H1 (cell line): ENCODE results near the gene WNK2. TPM values are rescaled to one million over a fixed set of nuclear protein-coding genes. Genes with fewer than 3 reads are reported as not detected.
A peak's percentile ranks its signal among the peaks of the same experiment; 100 is the strongest.

Experiments used
- CTCF ChIA-PET: fragments of 300-600 bp; sonication (Branson Sonifier 250); formaldehyde crosslinking; loops from one replicate; lab custom pipeline; 2021; ENCODE audit not compliant: partially characterized antibody; lab: Charles Lee
- POLR2A ChIA-PET: fragments of 300-600 bp; sonication (Branson Sonifier 250); formaldehyde crosslinking; loops from one replicate; lab custom pipeline; 2021; ENCODE audit warnings: inconsistent platforms; ENCODE audit not compliant: partially characterized antibody; lab: Charles Lee
- DNase-seq, 2 experiments: peaks; one replicate each; pipeline versions ENCODE4 v3.0.0 to v3.0.0-alpha.2; 2010 to 2022; ENCODE audit warnings: low spot score in 2 of 2, low read depth in 1 of 2, mixed read lengths in 1 of 2
- FAIRE-seq: peaks from 2 replicates; lab custom pipeline; 2011; peaks lifted over from hg19 to GRCh38; lab: Jason Lieb, UNC
- H2AFZ ChIP-seq: 2 replicates; pipeline ENCODE4 v1.8.1; 2012; ENCODE audit warnings: low read length, inconsistent platforms
- H2AK5ac ChIP-seq: 2 replicates; pipeline ENCODE4 v1.6.1; 2013; ENCODE audit warnings: low read depth, low read length
- H2BK120ac ChIP-seq: replicated peaks from 2 replicates; pipeline ENCODE3; 2013; ENCODE audit warnings: low read depth, low read length, inconsistent platforms
- H2BK12ac ChIP-seq: 2 replicates; pipeline ENCODE4 v1.6.1; 2013; ENCODE audit warnings: low read depth, low read length
- H2BK15ac ChIP-seq: 2 replicates; pipeline ENCODE4 v1.6.1; 2013; ENCODE audit warnings: low read length
- H2BK20ac ChIP-seq: 2 replicates; pipeline ENCODE4 v1.6.1; 2013; ENCODE audit warnings: low read length
- H2BK5ac ChIP-seq: 2 replicates; pipeline ENCODE4 v1.6.1; 2013; ENCODE audit warnings: low read depth, low read length
- H3K14ac ChIP-seq: 2 replicates; pipeline ENCODE4 v1.6.1; 2013; ENCODE audit warnings: inconsistent platforms; ENCODE audit not compliant: insufficient read length
- H3K18ac ChIP-seq: 2 replicates; pipeline ENCODE4 v1.6.1; 2013; ENCODE audit warnings: low read length; ENCODE audit errors: extremely low read depth
- H3K23ac ChIP-seq: 2 replicates; pipeline ENCODE4 v1.6.1; 2013; ENCODE audit warnings: inconsistent platforms; ENCODE audit not compliant: insufficient read length
- H3K23me2 ChIP-seq: 2 replicates; pipeline ENCODE4 v1.6.1; 2013; ENCODE audit warnings: low read depth, low read length
- H3K27ac ChIP-seq: 2 replicates; pipeline ENCODE4 v1.6.1; 2011; ENCODE audit warnings: low read depth, low read length, inconsistent platforms
- H3K27me3 ChIP-seq, 4 experiments: replicated peaks in 1 of 4; 1 replicate in 1 of 4; 2 replicates in 3 of 4; pipeline versions ENCODE4 v1.6.1 to v1.8.1; 2011 to 2013; ENCODE audit warnings: low read length in 3 of 4, mild to moderate bottlenecking in 3 of 4, inconsistent platforms in 2 of 4, mixed read lengths in 2 of 4, moderate library complexity in 1 of 4; ENCODE audit not compliant: control insufficient read depth in 3 of 4, insufficient read depth in 3 of 4; ENCODE audit errors: extremely low read depth in 1 of 4
- H3K36me3 ChIP-seq, 4 experiments: 2 replicates each; pipeline versions ENCODE4 v1.6.1 to v1.8.1; 2011 to 2013; ENCODE audit warnings: mild to moderate bottlenecking in 4 of 4, low read length in 3 of 4, moderate library complexity in 2 of 4, control low read depth in 1 of 4, inconsistent platforms in 1 of 4; ENCODE audit not compliant: insufficient read depth in 4 of 4, control insufficient read depth in 2 of 4
- H3K4ac ChIP-seq: replicated peaks from 2 replicates; pipeline ENCODE3; 2013; ENCODE audit warnings: low read length, low read depth, mixed read lengths, inconsistent platforms; ENCODE audit not compliant: insufficient read length
- H3K4me1 ChIP-seq, 4 experiments: replicated peaks in 1 of 4; 1 replicate in 1 of 4; 2 replicates in 3 of 4; pipeline versions ENCODE4 v1.6.1 to v1.8.1; 2011 to 2013; ENCODE audit warnings: low read length in 3 of 4, inconsistent platforms in 2 of 4, mixed read lengths in 1 of 4; ENCODE audit not compliant: insufficient read depth in 4 of 4, control insufficient read depth in 3 of 4
- H3K4me2 ChIP-seq, 2 experiments: 2 replicates each; pipeline versions ENCODE4 v1.6.1 to v1.8.1; 2011 to 2013; ENCODE audit warnings: low read depth in 2 of 2, low read length in 2 of 2, control low read depth in 1 of 2, inconsistent platforms in 1 of 2, mild to moderate bottlenecking in 1 of 2; ENCODE audit not compliant: insufficient read depth in 1 of 2
- H3K4me3 ChIP-seq, 4 experiments: fragments of 200-600, 300-600 bp in 1 of 4; sonication (generic), shearing (Covaris generic), sonication (Bioruptor Twin) in 1 of 4; 2 replicates each; pipeline versions ENCODE4 v1.5.1 to v1.8.1; 2011 to 2016; ENCODE audit warnings: low read length in 4 of 4, low read depth in 3 of 4, control low read depth in 2 of 4, inconsistent platforms in 2 of 4, mild to moderate bottlenecking in 2 of 4, mixed read lengths in 1 of 4, moderate library complexity in 1 of 4; ENCODE audit not compliant: insufficient read depth in 2 of 4; ENCODE audit errors: extremely low read depth in 1 of 4
- H3K56ac ChIP-seq: replicated peaks from 2 replicates; pipeline ENCODE3; 2013; ENCODE audit warnings: low read depth, mild to moderate bottlenecking, mixed read lengths, low read length, inconsistent platforms; ENCODE audit not compliant: insufficient read length
- H3K79me1 ChIP-seq: 2 replicates; pipeline ENCODE4 v1.6.1; 2013; ENCODE audit warnings: low read depth, low read length, control low read depth
- H3K79me2 ChIP-seq, 2 experiments: 2 replicates each; pipeline versions ENCODE4 v1.6.1 to v1.8.1; 2012 to 2013; ENCODE audit warnings: low read length in 2 of 2, mild to moderate bottlenecking in 2 of 2, inconsistent platforms in 1 of 2; ENCODE audit not compliant: insufficient read depth in 2 of 2, control insufficient read depth in 1 of 2
- H3K9ac ChIP-seq, 4 experiments: replicated peaks in 1 of 4; 1 replicate in 1 of 4; 2 replicates in 3 of 4; pipeline versions ENCODE4 v1.6.1 to v1.8.1; 2011 to 2013; ENCODE audit warnings: low read depth in 3 of 4, low read length in 3 of 4, control low read depth in 2 of 4, mild to moderate bottlenecking in 2 of 4, moderate library complexity in 2 of 4, inconsistent platforms in 1 of 4; ENCODE audit errors: extremely low read depth in 1 of 4
- H3K9me3 ChIP-seq, 2 experiments: 2 replicates each; pipeline versions ENCODE4 v1.6.1 to v1.8.1; 2012 to 2013; ENCODE audit warnings: mild to moderate bottlenecking in 2 of 2, moderate library complexity in 2 of 2, control low read depth in 1 of 2, inconsistent platforms in 1 of 2, low read depth in 1 of 2, low read length in 1 of 2, mixed read lengths in 1 of 2; ENCODE audit not compliant: insufficient read depth in 2 of 2
- H4K20me1 ChIP-seq, 2 experiments: replicated peaks in 1 of 2; 2 replicates each; pipeline versions ENCODE3 to v1.8.1; 2011 to 2013; ENCODE audit warnings: inconsistent platforms in 2 of 2, low read length in 2 of 2, mild to moderate bottlenecking in 1 of 2; ENCODE audit not compliant: insufficient read depth in 2 of 2, control insufficient read depth in 1 of 2
- H4K5ac ChIP-seq: 2 replicates; pipeline ENCODE4 v1.6.1; 2013; ENCODE audit warnings: low read length, low read depth, mixed read lengths, inconsistent platforms; ENCODE audit not compliant: insufficient read length
- H4K8ac ChIP-seq: 2 replicates; pipeline ENCODE4 v1.8.0; 2013; ENCODE audit warnings: mild to moderate bottlenecking, moderate library complexity, low read length, inconsistent platforms; ENCODE audit not compliant: insufficient read depth; ENCODE audit errors: extremely low read depth
- H4K91ac ChIP-seq: replicated peaks from 2 replicates; pipeline ENCODE3; 2013; ENCODE audit warnings: low read length, mixed read lengths, inconsistent platforms; ENCODE audit not compliant: insufficient read length
- HDAC2 ChIP-seq, 2 experiments: fragments of 300-600 bp in 1 of 2; sonication (generic) in 1 of 2; IDR thresholded peaks; 2 replicates each; pipeline ENCODE4 v1.6.1; 2011 to 2012; ENCODE audit warnings: low read depth in 2 of 2, low read length in 2 of 2, mild to moderate bottlenecking in 2 of 2, moderate library complexity in 2 of 2, borderline replicate concordance in 1 of 2, inconsistent platforms in 1 of 2
- PHF8 ChIP-seq: fragments of 200-600 bp; sonication (generic); conservative IDR thresholded peaks from 2 replicates; pipeline ENCODE4 v1.7.1; 2012; ENCODE audit warnings: low read depth, mild to moderate bottlenecking, inconsistent platforms, low read length, moderate library complexity
- POLR2AphosphoS5 ChIP-seq: IDR thresholded peaks from 2 replicates; pipeline ENCODE4 v1.6.1; 2011; ENCODE audit warnings: low read depth, low read length
- SIRT6 ChIP-seq: IDR thresholded peaks from one replicate; pipeline ENCODE4 v1.7.1; 2012; ENCODE audit warnings: low read length, inconsistent platforms
- SP1 ChIP-seq: IDR thresholded peaks from 2 replicates; pipeline ENCODE4 v1.6.1; 2011; ENCODE audit warnings: low read depth, low read length
- SUZ12 ChIP-seq: fragments of 200-600 bp; sonication (generic); IDR thresholded peaks from 2 replicates; pipeline ENCODE4 v1.6.1; 2012; ENCODE audit warnings: mild to moderate bottlenecking, inconsistent platforms, low read length, moderate library complexity, mixed read lengths
- TCF12 ChIP-seq: IDR thresholded peaks from 2 replicates; pipeline ENCODE4 v1.6.1; 2011; ENCODE audit warnings: low read depth, mild to moderate bottlenecking, low read length
- YY1 ChIP-seq: IDR thresholded peaks from 2 replicates; pipeline ENCODE4 v1.6.1; 2011; ENCODE audit warnings: low read depth, mild to moderate bottlenecking, low read length
- WGBS, 2 experiments: shearing (Covaris generic) in 1 of 2; methylation state at CpG; one replicate each; pipeline versions ENCODE4 v1.1.6 to v1.1.7; 2013 to 2015; ENCODE audit warnings: low lambda C conversion rate in 2 of 2, mixed read lengths in 2 of 2, inconsistent platforms in 1 of 2, low coverage in 1 of 2, missing lambda C conversion rate in 1 of 2; ENCODE audit not compliant: insufficient replicate concordance in 2 of 2, insufficient coverage in 1 of 2, insufficient read length in 1 of 2; ENCODE audit errors: extremely low coverage in 1 of 2, missing lambda C conversion rate in 1 of 2; 5-methylcytosine and 5-hydroxymethylcytosine counted together
- polyA plus RNA-seq, 7 experiments: library from polyadenylated mRNA; depleted of rRNA in 3 of 7; stranded (reverse) in 5 of 7; unstranded in 2 of 7; fragments of >200 nt in 5 of 7; fragments of 200-250 nt in 2 of 7; gene quantifications; 1 replicate in 5 of 7; 2 replicates in 1 of 7; 4 replicates in 1 of 7; pipeline versions ENCODE4 v1.2.1 to v1.2.3, GENCODE V29; 2011 to 2013; ENCODE audit warnings: missing spikeins in 2 of 7, mixed read lengths in 2 of 7
- total RNA-seq: library from RNA; stranded (reverse); fragmentation: NEBNext Ultra II Directional; extraction: Animal tissue kit (Norgen Biotek cat#: 25700); gene quantifications from 2 replicates; pipeline ENCODE4 v1.2.1, GENCODE V29; 2021
- TF ChIP-seq, protein P1 (sequence below): IDR thresholded peaks from 2 replicates; pipeline ENCODE4 v1.6.1; 2012; ENCODE audit warnings: inconsistent platforms
- TF ChIP-seq, protein P2 (sequence below), 3 experiments: IDR thresholded peaks; 1 replicate in 2 of 3; 2 replicates in 1 of 3; pipeline versions ENCODE4 v1.5.1 to v1.6.1; 2011; ENCODE audit warnings: low read length in 3 of 3, mild to moderate bottlenecking in 3 of 3, inconsistent platforms in 2 of 3, low read depth in 1 of 3, moderate library complexity in 1 of 3; ENCODE audit not compliant: insufficient read depth in 1 of 3; ENCODE audit errors: control extremely low read depth in 1 of 3

The WNK2 gene
- total and polyA plus RNA-seq, 2 of the 8 experiments (the other 6 are each of a cell fraction or from before 2014, with no cell fraction given): 12.0 to 87.2 TPM

DNA sequence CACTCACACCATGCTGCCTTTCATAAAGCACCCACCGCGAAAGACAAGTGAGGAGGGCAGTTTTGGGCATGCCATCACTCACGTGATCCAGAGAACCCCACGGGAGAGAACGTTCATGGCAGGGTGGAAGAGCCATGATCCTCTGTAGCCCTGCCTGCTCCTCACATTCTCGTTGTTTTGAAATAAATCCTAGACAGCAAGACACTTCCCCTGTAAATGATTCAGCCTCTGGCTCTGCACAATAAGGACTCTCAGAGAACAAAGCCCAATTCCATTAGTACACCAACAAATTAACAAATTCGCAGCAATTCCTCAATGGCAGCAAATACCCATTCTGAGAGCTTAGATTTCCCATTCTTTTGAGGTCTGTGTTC is 71.5 kb downstream of the WNK2 start:
- FAIRE-seq: no peak
- peaks cover 0 to 13% of the 10 kb centered on the region in 2 experiments for H4K20me1 ChIP-seq
- H3K9ac ChIP-seq: no peak overlapping the region
- POLR2A ChIA-PET: no interaction called here
- H2AK5ac ChIP-seq: no peak overlapping the region
- 86% methylated on average over 7 of the region's 7 CpGs; no CpG with 5 or more reads in 1 of the 2 experiments for WGBS, 2 experiments
- no peaks in the 10 kb centered on the region for H3K23me2 ChIP-seq
- no peaks in the 10 kb centered on the region for H3K79me1 ChIP-seq
- no peak overlapping the region for H2BK12ac ChIP-seq
- 0 out of 2 replicates have a peak overlapping the region, but pooled peaks have one; percentile 24 for H2BK5ac ChIP-seq
- H3K27me3 ChIP-seq: no peaks in the 10 kb centered on the region
- no peak overlapping the region for H3K14ac ChIP-seq
- no peak overlapping the region for H3K23ac ChIP-seq
- H3K36me3 ChIP-seq: peaks cover 0 to 4% (median 2%) of the 10 kb centered on the region in 4 experiments; a peak in 6 of 8 replicates
- H3K56ac ChIP-seq: no peak overlapping the region
- H4K91ac ChIP-seq: no peak overlapping the region
- no peak overlapping the region for H2BK20ac ChIP-seq
- no peaks in the 10 kb centered on the region for H3K9me3 ChIP-seq
- no peak overlapping the region for H3K4me2 ChIP-seq
- no peak overlapping the region for H2AFZ ChIP-seq
- no peaks in the 10 kb centered on the region for H3K4me1 ChIP-seq
- DNase-seq: peak in 1 of 2 experiments; percentile 30
- H3K18ac ChIP-seq: no peak overlapping the region
- no peak overlapping the region for H3K4me3 ChIP-seq
- H4K8ac ChIP-seq: no peak overlapping the region
- H2BK15ac ChIP-seq: no peak overlapping the region
- CTCF ChIA-PET: interaction anchor here (1.0 to 1.1 kb wide), 2 partner anchors 94 to 101 kb away, joined by 3 to 4 read pairs; no protein-coding TSS in a partner anchor
- H3K27ac ChIP-seq: no peak overlapping the region
- no peaks in the 10 kb centered on the region for H3K79me2 ChIP-seq
- H3K4ac ChIP-seq: no peak overlapping the region
- H2BK120ac ChIP-seq: no peak overlapping the region
- no peak overlapping the region for H4K5ac ChIP-seq
- TF ChIP-seq SIRT6: no peak
- TF ChIP-seq, protein P1, sequence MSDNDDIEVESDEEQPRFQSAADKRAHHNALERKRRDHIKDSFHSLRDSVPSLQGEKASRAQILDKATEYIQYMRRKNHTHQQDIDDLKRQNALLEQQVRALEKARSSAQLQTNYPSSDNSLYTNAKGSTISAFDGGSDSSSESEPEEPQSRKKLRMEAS: no peak
- TF ChIP-seq YY1: no peak
- no peak for TF ChIP-seq SUZ12
- TF ChIP-seq TCF12: no peak
- no peak for TF ChIP-seq HDAC2 (IDR thresholded peaks at IDR 0.05; ENCODE audit: borderline replicate concordance in 1 of 2, low read depth in 2 of 2, low read length in 2 of 2)
- no peak for TF ChIP-seq PHF8
- no peak for TF ChIP-seq POLR2AphosphoS5
- no peak for TF ChIP-seq SP1
- TF ChIP-seq, protein P2, sequence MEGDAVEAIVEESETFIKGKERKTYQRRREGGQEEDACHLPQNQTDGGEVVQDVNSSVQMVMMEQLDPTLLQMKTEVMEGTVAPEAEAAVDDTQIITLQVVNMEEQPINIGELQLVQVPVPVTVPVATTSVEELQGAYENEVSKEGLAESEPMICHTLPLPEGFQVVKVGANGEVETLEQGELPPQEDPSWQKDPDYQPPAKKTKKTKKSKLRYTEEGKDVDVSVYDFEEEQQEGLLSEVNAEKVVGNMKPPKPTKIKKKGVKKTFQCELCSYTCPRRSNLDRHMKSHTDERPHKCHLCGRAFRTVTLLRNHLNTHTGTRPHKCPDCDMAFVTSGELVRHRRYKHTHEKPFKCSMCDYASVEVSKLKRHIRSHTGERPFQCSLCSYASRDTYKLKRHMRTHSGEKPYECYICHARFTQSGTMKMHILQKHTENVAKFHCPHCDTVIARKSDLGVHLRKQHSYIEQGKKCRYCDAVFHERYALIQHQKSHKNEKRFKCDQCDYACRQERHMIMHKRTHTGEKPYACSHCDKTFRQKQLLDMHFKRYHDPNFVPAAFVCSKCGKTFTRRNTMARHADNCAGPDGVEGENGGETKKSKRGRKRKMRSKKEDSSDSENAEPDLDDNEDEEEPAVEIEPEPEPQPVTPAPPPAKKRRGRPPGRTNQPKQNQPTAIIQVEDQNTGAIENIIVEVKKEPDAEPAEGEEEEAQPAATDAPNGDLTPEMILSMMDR (IDR thresholded peaks at IDR 0.05; ENCODE audit: control extremely low read depth in 1 of 3, insufficient read depth in 1 of 3, low read depth in 1 of 3, low read length in 3 of 3): no peak
